Psoas muscle (tissue), 8 donors: ENCODE results near the gene SPINK7. TPM values are rescaled to one million over a fixed set of nuclear protein-coding genes. Genes with fewer than 3 reads are reported as not detected.

Source experiments
- ATAC-seq, 4 donors: fragments of 200-7000 bp; cut with Tn5 transposase; one replicate each; pipeline ENCODE4 v1.9.1; 2020; ENCODE audit warnings: moderate library complexity in 3 of 4, mild to moderate bottlenecking in 2 of 4
- DNase-seq, 2 donors: peaks; one replicate each; pipeline ENCODE4 v3.0.0-alpha.2; 2020
- H3K27ac ChIP-seq: fragments of 200-600 bp; one replicate; pipeline ENCODE4 v1.8.0; 2022
- H3K27me3 ChIP-seq, 3 donors: fragments of 200-600 bp in 1 of 3; one replicate each; pipeline versions ENCODE4 v1.6.1 to v1.8.0; 2013 to 2022; ENCODE audit warnings: low read length in 2 of 3, mild to moderate bottlenecking in 2 of 3, moderate library complexity in 1 of 3; ENCODE audit not compliant: insufficient read depth in 3 of 3
- H3K36me3 ChIP-seq, 2 donors: fragments of 200-600 bp in 1 of 2; one replicate each; pipeline versions ENCODE4 v1.6.1 to v1.8.0; 2013 to 2022; ENCODE audit warnings: low read depth in 1 of 2, mild to moderate bottlenecking in 1 of 2, moderate library complexity in 1 of 2; ENCODE audit not compliant: insufficient read depth in 1 of 2
- H3K4me1 ChIP-seq: fragments of 200-600 bp; one replicate; pipeline ENCODE4 v1.8.0; 2022
- H3K4me3 ChIP-seq: fragments of 200-600 bp; one replicate; pipeline ENCODE4 v1.8.0; 2022; ENCODE audit warnings: mild to moderate bottlenecking
- H3K9me3 ChIP-seq: fragments of 200-600 bp; one replicate; pipeline ENCODE4 v1.8.0; 2022
- WGBS, 3 donors: extraction: QIAGEN DNeasy Blood & Tissue Kit; methylation state at CpG; one replicate each; pipeline versions ENCODE4 v1.1.6 to v1.1.7; 2013; 5-methylcytosine and 5-hydroxymethylcytosine counted together
- intact Hi-C, 2 donors: fragments of 100-400 bp; cut with DNase I; formaldehyde crosslinking; loops; one replicate each; pipeline versions ENCODE4 v1.11.0 to v1.14.2; 2022
- polyA plus RNA-seq, 3 donors: library from polyadenylated mRNA; stranded (reverse); fragments of 200-250 nt; gene quantifications; one replicate each; pipeline ENCODE4 v1.2.3, GENCODE V29; 2013
- total RNA-seq, 4 donors: library from RNA; stranded (reverse); fragmentation: NEBNext Ultra II Directional in 2 of 4; extraction: Animal tissue kit (Norgen Biotek cat#: 25700) in 2 of 4; gene quantifications; one replicate each; pipeline versions ENCODE4 v1.2.1 to v1.2.4, GENCODE V29; 2021 to 2023
- TF ChIP-seq, protein P1 (sequence below): fragments of 200-600 bp; IDR thresholded peaks from one replicate; pipeline ENCODE4 v1.8.0; 2022; ENCODE audit warnings: antibody characterized with exemption
- donor health status: healthy with polysubstance abuse.
- donor health status: DM: no; HTN: no; CAD: no; lungs with moderate emphysema.
- donor health status: Bipolar disorder and iron deficiency.
- donor health status: healthy.
- donor health status: DM: yes; HTN: yes; CAD: no.
- donor health status: DM: no; HTN: no; CAD: no.
- donor health status: DM: no; HTN: no; CAD: no.
- donor health status: DM: yes; HTN: yes; CAD: no.

SPINK7 gene
- total and polyA plus RNA-seq, 7 donors, result not detected

DNA sequence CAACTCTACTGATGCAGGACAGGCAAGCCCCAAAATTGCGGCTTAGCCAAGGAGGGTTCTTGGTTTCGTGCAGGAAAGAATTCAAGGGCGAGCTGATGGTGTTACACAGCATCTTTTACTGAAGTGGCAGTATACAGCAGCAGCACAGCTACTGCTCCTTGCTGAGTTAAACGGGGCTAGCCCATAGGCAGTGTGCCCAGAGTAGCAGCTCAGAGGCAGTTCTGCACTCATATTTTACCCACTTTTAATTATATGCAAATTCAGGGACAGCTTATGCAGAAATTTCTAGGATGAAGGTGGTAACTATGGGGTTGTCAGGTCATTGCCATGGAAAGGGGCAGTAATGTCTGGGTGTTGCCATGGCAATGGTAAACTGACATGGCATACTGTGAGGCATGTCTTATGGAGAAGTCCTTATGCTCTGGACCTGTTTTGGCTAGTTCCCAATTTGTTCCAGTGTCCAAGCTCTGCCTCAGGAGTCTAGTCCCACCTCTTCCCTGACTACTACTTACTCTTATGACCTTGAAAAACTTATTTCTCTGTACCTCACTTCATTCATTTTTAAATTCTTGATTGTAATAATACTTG lies 21.1 kb downstream of the SPINK7 start:
- Histone ChIP-seq H3K36me3 (no peaks in the 10 kb centered on the region), H3K4me3 (no peak overlapping the region), H3K27ac (no peak overlapping the region), H3K9me3 (no peaks in the 10 kb centered on the region), H3K4me1 (no peaks in the 10 kb centered on the region), H3K27me3 (no peaks in the 10 kb centered on the region)
- intact Hi-C loops, result no loop called here
- ATAC-seq, result no peak
- TF ChIP-seq, protein P1, sequence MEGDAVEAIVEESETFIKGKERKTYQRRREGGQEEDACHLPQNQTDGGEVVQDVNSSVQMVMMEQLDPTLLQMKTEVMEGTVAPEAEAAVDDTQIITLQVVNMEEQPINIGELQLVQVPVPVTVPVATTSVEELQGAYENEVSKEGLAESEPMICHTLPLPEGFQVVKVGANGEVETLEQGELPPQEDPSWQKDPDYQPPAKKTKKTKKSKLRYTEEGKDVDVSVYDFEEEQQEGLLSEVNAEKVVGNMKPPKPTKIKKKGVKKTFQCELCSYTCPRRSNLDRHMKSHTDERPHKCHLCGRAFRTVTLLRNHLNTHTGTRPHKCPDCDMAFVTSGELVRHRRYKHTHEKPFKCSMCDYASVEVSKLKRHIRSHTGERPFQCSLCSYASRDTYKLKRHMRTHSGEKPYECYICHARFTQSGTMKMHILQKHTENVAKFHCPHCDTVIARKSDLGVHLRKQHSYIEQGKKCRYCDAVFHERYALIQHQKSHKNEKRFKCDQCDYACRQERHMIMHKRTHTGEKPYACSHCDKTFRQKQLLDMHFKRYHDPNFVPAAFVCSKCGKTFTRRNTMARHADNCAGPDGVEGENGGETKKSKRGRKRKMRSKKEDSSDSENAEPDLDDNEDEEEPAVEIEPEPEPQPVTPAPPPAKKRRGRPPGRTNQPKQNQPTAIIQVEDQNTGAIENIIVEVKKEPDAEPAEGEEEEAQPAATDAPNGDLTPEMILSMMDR, result no peak
- WGBS, 3 donors, result 89 to 92% (median 91%) methylated on average over 4 of the region's 4 CpGs
- no peak for DNase-seq

- H3K36me3 ChIP-seq, result no peaks in the 10 kb centered on the region
- intact Hi-C loops, result no loop called here
These were observed 23.0 kb downstream of the SPINK7 start, which contains the start of gene SPINK9 for GRCh38 chr5:148335259-148335658. TSS of gene SPINK9 (plus strand) at chr5:148335559. CDS start at chr5:148335614, 55 bp downstream.

GRCh38 chr5:148336704-148337435 lies 24.6 kb downstream of the SPINK7 start:
- WGBS, 3 donors, result 76 to 82% (median 77%) methylated on average over 3 of the region's 3 CpGs
- TF ChIP-seq, protein P1, result no peak
- DNase-seq, result no peak
- no peak overlapping the region for H3K4me3 ChIP-seq
- no peaks in the 10 kb centered on the region for H3K9me3 ChIP-seq
- no peak for ATAC-seq
- no peak overlapping the region for H3K27ac ChIP-seq
- H3K4me1 ChIP-seq, result no peaks in the 10 kb centered on the region
- intact Hi-C loops, result no loop called here
- no peaks in the 10 kb centered on the region for H3K36me3 ChIP-seq
- no peaks in the 10 kb centered on the region for H3K27me3 ChIP-seq

More at GRCh38 chr5:148335259-148335658, 23.0 kb downstream of the SPINK7 start, which contains the start of gene SPINK9:
- Histone ChIP-seq H3K27me3 (no peaks in the 10 kb centered on the region), H3K9me3 (no peaks in the 10 kb centered on the region), H3K27ac (no peak within 1 kb of the TSS), H3K4me1 (no peaks in the 10 kb centered on the region), H3K4me3 (no peak within 1 kb of the TSS)
- DNase-seq (no peak), ATAC-seq (no peak)
- 90 to 95% (median 93%) methylated on average over 3 of the region's 3 CpGs for WGBS, 3 donors
- TF ChIP-seq, protein P1, result no peak

DNA sequence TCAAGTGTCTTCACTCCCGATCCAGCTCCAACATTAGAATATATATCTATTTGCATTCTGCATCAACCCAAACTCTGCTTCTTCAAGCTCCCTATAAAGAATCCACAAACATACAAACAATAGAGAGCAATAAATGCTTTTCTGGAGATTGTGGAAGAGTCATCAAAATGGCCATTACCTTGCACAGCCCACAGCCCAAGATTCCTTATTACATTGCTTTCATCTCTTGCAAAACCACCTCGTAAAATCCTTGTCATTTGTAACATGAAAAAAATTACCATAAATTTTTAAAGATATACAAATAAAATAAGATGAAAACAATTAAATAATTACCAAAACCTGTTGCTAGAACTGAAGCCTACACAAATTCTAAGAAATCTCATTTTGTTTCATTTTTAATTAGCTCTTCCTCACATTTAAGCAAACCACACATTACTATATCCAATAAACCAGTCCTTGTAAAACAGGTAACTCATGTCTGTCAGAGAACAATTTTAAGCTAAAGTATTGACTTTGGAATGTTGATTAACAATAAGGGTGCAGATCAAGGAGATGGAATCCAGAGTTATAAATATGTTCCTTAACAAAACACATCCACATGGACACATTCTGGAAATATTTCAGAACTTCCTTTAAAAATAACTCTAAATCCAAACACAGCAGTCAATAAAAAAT lies 30.3 kb downstream of the SPINK7 start:
- TF ChIP-seq, protein P1, result no peak
- H3K27ac ChIP-seq, result no peak overlapping the region
- DNase-seq, result no peak

More for the DNA sequence above, 30.3 kb downstream of the SPINK7 start:
- Histone ChIP-seq H3K27me3 (no peaks in the 10 kb centered on the region), H3K4me1 (no peaks in the 10 kb centered on the region), H3K36me3 (no peaks in the 10 kb centered on the region), H3K9me3 (no peaks in the 10 kb centered on the region), H3K4me3 (no peak overlapping the region)
- intact Hi-C loops, result no loop called here
- 90 to 93% (median 92%) methylated on average over 2 of the region's 2 CpGs for WGBS, 3 donors
- ATAC-seq, result no peak
